H1 (cell line): Measurements from ENCODE around the gene CYTH1. TPM values are rescaled to one million over a fixed set of nuclear protein-coding genes. Genes with fewer than 3 reads are reported as not detected.

Experiments
- CTCF ChIA-PET: fragments of 300-600 bp; sonication (Branson Sonifier 250); formaldehyde crosslinking; loops from one replicate; lab custom pipeline; 2021; ENCODE audit not compliant: partially characterized antibody; lab: Charles Lee
- POLR2A ChIA-PET: fragments of 300-600 bp; sonication (Branson Sonifier 250); formaldehyde crosslinking; loops from one replicate; lab custom pipeline; 2021; ENCODE audit warnings: inconsistent platforms; ENCODE audit not compliant: partially characterized antibody; lab: Charles Lee
- DNase-seq, 2 experiments: peaks; one replicate each; pipeline versions ENCODE4 v3.0.0 to v3.0.0-alpha.2; 2010 to 2022; ENCODE audit warnings: low spot score in 2 of 2, low read depth in 1 of 2, mixed read lengths in 1 of 2
- FAIRE-seq: peaks from 2 replicates; lab custom pipeline; 2011; peaks lifted over from hg19 to GRCh38; lab: Jason Lieb, UNC
- H2AFZ ChIP-seq: 2 replicates; pipeline ENCODE4 v1.8.1; 2012; ENCODE audit warnings: low read length, inconsistent platforms
- H2AK5ac ChIP-seq: 2 replicates; pipeline ENCODE4 v1.6.1; 2013; ENCODE audit warnings: low read depth, low read length
- H2BK120ac ChIP-seq: replicated peaks from 2 replicates; pipeline ENCODE3; 2013; ENCODE audit warnings: low read depth, low read length, inconsistent platforms
- H2BK12ac ChIP-seq: 2 replicates; pipeline ENCODE4 v1.6.1; 2013; ENCODE audit warnings: low read depth, low read length
- H2BK15ac ChIP-seq: 2 replicates; pipeline ENCODE4 v1.6.1; 2013; ENCODE audit warnings: low read length
- H2BK20ac ChIP-seq: 2 replicates; pipeline ENCODE4 v1.6.1; 2013; ENCODE audit warnings: low read length
- H2BK5ac ChIP-seq: 2 replicates; pipeline ENCODE4 v1.6.1; 2013; ENCODE audit warnings: low read depth, low read length
- H3K14ac ChIP-seq: 2 replicates; pipeline ENCODE4 v1.6.1; 2013; ENCODE audit warnings: inconsistent platforms; ENCODE audit not compliant: insufficient read length
- H3K18ac ChIP-seq: 2 replicates; pipeline ENCODE4 v1.6.1; 2013; ENCODE audit warnings: low read length; ENCODE audit errors: extremely low read depth
- H3K23ac ChIP-seq: 2 replicates; pipeline ENCODE4 v1.6.1; 2013; ENCODE audit warnings: inconsistent platforms; ENCODE audit not compliant: insufficient read length
- H3K23me2 ChIP-seq: 2 replicates; pipeline ENCODE4 v1.6.1; 2013; ENCODE audit warnings: low read depth, low read length
- H3K27ac ChIP-seq: 2 replicates; pipeline ENCODE4 v1.6.1; 2011; ENCODE audit warnings: low read depth, low read length, inconsistent platforms
- H3K27me3 ChIP-seq, 4 experiments: replicated peaks in 1 of 4; 1 replicate in 1 of 4; 2 replicates in 3 of 4; pipeline versions ENCODE4 v1.6.1 to v1.8.1; 2011 to 2013; ENCODE audit warnings: low read length in 3 of 4, mild to moderate bottlenecking in 3 of 4, inconsistent platforms in 2 of 4, mixed read lengths in 2 of 4, moderate library complexity in 1 of 4; ENCODE audit not compliant: control insufficient read depth in 3 of 4, insufficient read depth in 3 of 4; ENCODE audit errors: extremely low read depth in 1 of 4
- H3K36me3 ChIP-seq, 4 experiments: 2 replicates each; pipeline versions ENCODE4 v1.6.1 to v1.8.1; 2011 to 2013; ENCODE audit warnings: mild to moderate bottlenecking in 4 of 4, low read length in 3 of 4, moderate library complexity in 2 of 4, control low read depth in 1 of 4, inconsistent platforms in 1 of 4; ENCODE audit not compliant: insufficient read depth in 4 of 4, control insufficient read depth in 2 of 4
- H3K4ac ChIP-seq: replicated peaks from 2 replicates; pipeline ENCODE3; 2013; ENCODE audit warnings: low read length, low read depth, mixed read lengths, inconsistent platforms; ENCODE audit not compliant: insufficient read length
- H3K4me1 ChIP-seq, 4 experiments: replicated peaks in 1 of 4; 1 replicate in 1 of 4; 2 replicates in 3 of 4; pipeline versions ENCODE4 v1.6.1 to v1.8.1; 2011 to 2013; ENCODE audit warnings: low read length in 3 of 4, inconsistent platforms in 2 of 4, mixed read lengths in 1 of 4; ENCODE audit not compliant: insufficient read depth in 4 of 4, control insufficient read depth in 3 of 4
- H3K4me2 ChIP-seq, 2 experiments: 2 replicates each; pipeline versions ENCODE4 v1.6.1 to v1.8.1; 2011 to 2013; ENCODE audit warnings: low read depth in 2 of 2, low read length in 2 of 2, control low read depth in 1 of 2, inconsistent platforms in 1 of 2, mild to moderate bottlenecking in 1 of 2; ENCODE audit not compliant: insufficient read depth in 1 of 2
- H3K4me3 ChIP-seq, 4 experiments: fragments of 200-600, 300-600 bp in 1 of 4; sonication (generic), shearing (Covaris generic), sonication (Bioruptor Twin) in 1 of 4; 2 replicates each; pipeline versions ENCODE4 v1.5.1 to v1.8.1; 2011 to 2016; ENCODE audit warnings: low read length in 4 of 4, low read depth in 3 of 4, control low read depth in 2 of 4, inconsistent platforms in 2 of 4, mild to moderate bottlenecking in 2 of 4, mixed read lengths in 1 of 4, moderate library complexity in 1 of 4; ENCODE audit not compliant: insufficient read depth in 2 of 4; ENCODE audit errors: extremely low read depth in 1 of 4
- H3K56ac ChIP-seq: replicated peaks from 2 replicates; pipeline ENCODE3; 2013; ENCODE audit warnings: low read depth, mild to moderate bottlenecking, mixed read lengths, low read length, inconsistent platforms; ENCODE audit not compliant: insufficient read length
- H3K79me1 ChIP-seq: 2 replicates; pipeline ENCODE4 v1.6.1; 2013; ENCODE audit warnings: low read depth, low read length, control low read depth
- H3K79me2 ChIP-seq, 2 experiments: 2 replicates each; pipeline versions ENCODE4 v1.6.1 to v1.8.1; 2012 to 2013; ENCODE audit warnings: low read length in 2 of 2, mild to moderate bottlenecking in 2 of 2, inconsistent platforms in 1 of 2; ENCODE audit not compliant: insufficient read depth in 2 of 2, control insufficient read depth in 1 of 2
- H3K9ac ChIP-seq, 4 experiments: replicated peaks in 1 of 4; 1 replicate in 1 of 4; 2 replicates in 3 of 4; pipeline versions ENCODE4 v1.6.1 to v1.8.1; 2011 to 2013; ENCODE audit warnings: low read depth in 3 of 4, low read length in 3 of 4, control low read depth in 2 of 4, mild to moderate bottlenecking in 2 of 4, moderate library complexity in 2 of 4, inconsistent platforms in 1 of 4; ENCODE audit errors: extremely low read depth in 1 of 4
- H3K9me3 ChIP-seq, 2 experiments: 2 replicates each; pipeline versions ENCODE4 v1.6.1 to v1.8.1; 2012 to 2013; ENCODE audit warnings: mild to moderate bottlenecking in 2 of 2, moderate library complexity in 2 of 2, control low read depth in 1 of 2, inconsistent platforms in 1 of 2, low read depth in 1 of 2, low read length in 1 of 2, mixed read lengths in 1 of 2; ENCODE audit not compliant: insufficient read depth in 2 of 2
- H4K20me1 ChIP-seq, 2 experiments: replicated peaks in 1 of 2; 2 replicates each; pipeline versions ENCODE3 to v1.8.1; 2011 to 2013; ENCODE audit warnings: inconsistent platforms in 2 of 2, low read length in 2 of 2, mild to moderate bottlenecking in 1 of 2; ENCODE audit not compliant: insufficient read depth in 2 of 2, control insufficient read depth in 1 of 2
- H4K5ac ChIP-seq: 2 replicates; pipeline ENCODE4 v1.6.1; 2013; ENCODE audit warnings: low read length, low read depth, mixed read lengths, inconsistent platforms; ENCODE audit not compliant: insufficient read length
- H4K8ac ChIP-seq: 2 replicates; pipeline ENCODE4 v1.8.0; 2013; ENCODE audit warnings: mild to moderate bottlenecking, moderate library complexity, low read length, inconsistent platforms; ENCODE audit not compliant: insufficient read depth; ENCODE audit errors: extremely low read depth
- H4K91ac ChIP-seq: replicated peaks from 2 replicates; pipeline ENCODE3; 2013; ENCODE audit warnings: low read length, mixed read lengths, inconsistent platforms; ENCODE audit not compliant: insufficient read length
- MAX ChIP-seq: IDR thresholded peaks from 2 replicates; pipeline ENCODE4 v1.6.1; 2012; ENCODE audit warnings: inconsistent platforms
- PHF8 ChIP-seq: fragments of 200-600 bp; sonication (generic); conservative IDR thresholded peaks from 2 replicates; pipeline ENCODE4 v1.7.1; 2012; ENCODE audit warnings: low read depth, mild to moderate bottlenecking, inconsistent platforms, low read length, moderate library complexity
- RNF2 ChIP-seq: fragments of 200-900, 300-1000 bp; sonication (generic); IDR thresholded peaks from 2 replicates; pipeline ENCODE4 v1.7.1; 2016; ENCODE audit warnings: borderline replicate concordance, low read depth, mild to moderate bottlenecking, antibody characterized with exemption, low read length; ENCODE audit not compliant: poor library complexity, severe bottlenecking; ENCODE audit errors: missing control alignments
- SIN3A ChIP-seq, 2 experiments: IDR thresholded peaks in 1 of 2; conservative IDR thresholded peaks in 1 of 2; 2 replicates each; pipeline ENCODE4 v1.6.1; 2011 to 2012; ENCODE audit warnings: low read length in 2 of 2, improper control_type of control experiment in 1 of 2, low read depth in 1 of 2, mild to moderate bottlenecking in 1 of 2
- SP4 ChIP-seq: IDR thresholded peaks from 2 replicates; pipeline ENCODE4 v1.6.1; 2012; ENCODE audit warnings: low read length, inconsistent platforms
- USF2 ChIP-seq: IDR thresholded peaks from 2 replicates; pipeline ENCODE4 v1.6.1; 2011; ENCODE audit warnings: low read length, improper control_type of control experiment
- WGBS, 2 experiments: shearing (Covaris generic) in 1 of 2; methylation state at CpG; one replicate each; pipeline versions ENCODE4 v1.1.6 to v1.1.7; 2013 to 2015; ENCODE audit warnings: low lambda C conversion rate in 2 of 2, mixed read lengths in 2 of 2, inconsistent platforms in 1 of 2, low coverage in 1 of 2, missing lambda C conversion rate in 1 of 2; ENCODE audit not compliant: insufficient replicate concordance in 2 of 2, insufficient coverage in 1 of 2, insufficient read length in 1 of 2; ENCODE audit errors: extremely low coverage in 1 of 2, missing lambda C conversion rate in 1 of 2; 5-methylcytosine and 5-hydroxymethylcytosine counted together
- polyA plus RNA-seq, 7 experiments: library from polyadenylated mRNA; depleted of rRNA in 3 of 7; stranded (reverse) in 5 of 7; unstranded in 2 of 7; fragments of >200 nt in 5 of 7; fragments of 200-250 nt in 2 of 7; gene quantifications; 1 replicate in 5 of 7; 2 replicates in 1 of 7; 4 replicates in 1 of 7; pipeline versions ENCODE4 v1.2.1 to v1.2.3, GENCODE V29; 2011 to 2013; ENCODE audit warnings: missing spikeins in 2 of 7, mixed read lengths in 2 of 7
- total RNA-seq: library from RNA; stranded (reverse); fragmentation: NEBNext Ultra II Directional; extraction: Animal tissue kit (Norgen Biotek cat#: 25700); gene quantifications from 2 replicates; pipeline ENCODE4 v1.2.1, GENCODE V29; 2021

The CYTH1 gene
- total and polyA plus RNA-seq, 2 of the 8 experiments (the other 6 are each of a cell fraction or from before 2014, with no cell fraction given), result 12.8 to 14.8 TPM

- H2AK5ac ChIP-seq, result no peak overlapping the region
- no peaks in the 10 kb centered on the region for H3K27me3 ChIP-seq
- H3K23me2 ChIP-seq, result no peaks in the 10 kb centered on the region
- H4K5ac ChIP-seq, result no peak overlapping the region
- H4K20me1 ChIP-seq, result peaks cover 0 to 10% of the 10 kb centered on the region in 2 experiments
- H3K9ac ChIP-seq, result no peak overlapping the region
- no peak overlapping the region for H3K4me3 ChIP-seq
- no peak overlapping the region for H3K27ac ChIP-seq
- H3K79me1 ChIP-seq, result peaks cover 9% of the 10 kb centered on the region
- no peak overlapping the region for H3K4me2 ChIP-seq
- no peak overlapping the region for H2BK15ac ChIP-seq
- POLR2A ChIA-PET, result no interaction called here
- H2BK120ac ChIP-seq, result no peak overlapping the region
- H2BK20ac ChIP-seq, result no peak overlapping the region
- no peak for FAIRE-seq
- no peak overlapping the region for H3K14ac ChIP-seq
- H3K4me1 ChIP-seq, result peaks cover 0 to 10% (median 5%) of the 10 kb centered on the region in 4 experiments; a peak in 4 of 7 replicates
- H2BK5ac ChIP-seq, result no peak overlapping the region
- WGBS, 2 experiments, result 94% methylated on average over 16 of the region's 16 CpGs; no CpG with 5 or more reads in 1 of the 2 experiments
- H2AFZ ChIP-seq, result no peak overlapping the region
- no peaks in the 10 kb centered on the region for H3K36me3 ChIP-seq
- no peaks in the 10 kb centered on the region for H3K79me2 ChIP-seq
- H3K9me3 ChIP-seq, result no peaks in the 10 kb centered on the region
- CTCF ChIA-PET, result interaction anchor here (0.6 to 1.4 kb wide), 2 partner anchors 11 to 14 kb away, joined by 3 read pairs; no protein-coding TSS in a partner anchor
- DNase-seq, result no peak
- no peak overlapping the region for H3K4ac ChIP-seq
- H2BK12ac ChIP-seq, result no peak overlapping the region; the same call in 1 of the 2 replicates
- TF ChIP-seq RNF2 (no peak), MAX (no peak), SP4 (no peak), USF2 (no peak), SIN3A (conservative IDR thresholded peaks at IDR 0.05 in 1 of 2, IDR thresholded peaks at IDR 0.05 in 1 of 2; ENCODE audit: low read depth in 1 of 2, low read length in 2 of 2) (no peak), PHF8 (no peak)
- H4K91ac ChIP-seq, result no peak overlapping the region
- H3K18ac ChIP-seq, result no peak overlapping the region
- H3K56ac ChIP-seq, result no peak overlapping the region
- H3K23ac ChIP-seq, result no peak overlapping the region
- no peak overlapping the region for H4K8ac ChIP-seq
These were observed 47.1 kb downstream of the CYTH1 start for GRCh38 chr17:78734793-78735641.
